A549 (cell line): ENCODE measurements around the gene COL11A2. TPM values are rescaled to one million over a fixed set of nuclear protein-coding genes. Genes with fewer than 3 reads are reported as not detected.

ENCODE experiments used
- BCL3 ChIP-seq: fragments of >200 bp; sonication (Bioruptor Twin); formaldehyde crosslinking; IDR thresholded peaks from 3 replicates; pipeline ENCODE4 v1.6.1; 2016
- BHLHE40 ChIP-seq: IDR thresholded peaks from 2 replicates; pipeline ENCODE4 v1.6.1; 2012; ENCODE audit warnings: low read depth, low read length, inconsistent platforms
- CBX2 ChIP-seq: fragments of 200-600 bp; sonication (generic); IDR thresholded peaks from 2 replicates; pipeline ENCODE4 v1.6.1; 2016; ENCODE audit warnings: low read depth, mild to moderate bottlenecking, borderline replicate concordance
- CBX8 ChIP-seq: fragments of 200-600 bp; sonication (generic); IDR thresholded peaks from 2 replicates; pipeline ENCODE4 v1.6.1; 2016
- CHD4 ChIP-seq: fragments of 200-600 bp; sonication (generic); IDR thresholded peaks from 2 replicates; pipeline ENCODE4 v1.6.1; 2016; ENCODE audit warnings: antibody characterized with exemption, mild to moderate bottlenecking, borderline replicate concordance
- E2F6 ChIP-seq: IDR thresholded peaks from 2 replicates; pipeline ENCODE4 v1.6.1; 2012; ENCODE audit warnings: low read depth, borderline replicate concordance
- EHF ChIP-seq: fragments of 250-450 bp; sonication (Bioruptor Pico); IDR thresholded peaks from 2 replicates; pipeline ENCODE4 v1.5.0; 2020; ENCODE audit warnings: mild to moderate bottlenecking
- EHMT2 ChIP-seq: fragments of 200-600 bp; sonication (generic); IDR thresholded peaks from 2 replicates; pipeline ENCODE4 v1.6.1; 2016; ENCODE audit warnings: antibody characterized with exemption, low read depth, mild to moderate bottlenecking, moderate library complexity
- ELK1 ChIP-seq: fragments of 150-350 bp; IDR thresholded peaks from 2 replicates; pipeline ENCODE4 v1.6.1; 2014; ENCODE audit warnings: low read depth, mild to moderate bottlenecking, low read length
- FOSB ChIP-seq: fragments of 250-450 bp; sonication (Bioruptor Pico); IDR thresholded peaks from 2 replicates; pipeline ENCODE4 v1.5.0; 2020; ENCODE audit warnings: mild to moderate bottlenecking, moderate library complexity
- FOSL2 ChIP-seq, 2 experiments: fragments of 450-650 bp in 1 of 2; fragments of >200 bp in 1 of 2; sonication (Bioruptor Twin) in 1 of 2; formaldehyde crosslinking; IDR thresholded peaks; 2 replicates each; pipeline versions ENCODE4 v1.5.0 to v1.6.1; 2016 to 2020; ENCODE audit warnings: mild to moderate bottlenecking in 1 of 2, moderate library complexity in 1 of 2
- FOXS1 ChIP-seq: fragments of 250-450 bp; sonication (Bioruptor Pico); IDR thresholded peaks from 2 replicates; pipeline ENCODE4 v1.5.0; 2020; ENCODE audit warnings: mild to moderate bottlenecking, moderate library complexity
- HDAC2 ChIP-seq: fragments of 200-600 bp; sonication (generic); IDR thresholded peaks from 2 replicates; pipeline ENCODE4 v1.6.1; 2016
- HES2 ChIP-seq: fragments of >200 bp; sonication (Bioruptor Twin); formaldehyde crosslinking; IDR thresholded peaks from 2 replicates; pipeline ENCODE4 v1.6.1; 2016
- HEYL ChIP-seq: fragments of 250-450 bp; sonication (Bioruptor Pico); IDR thresholded peaks from 2 replicates; pipeline ENCODE4 v1.8.0; 2021; ENCODE audit warnings: mild to moderate bottlenecking, moderate library complexity
- HOXB13 ChIP-seq: fragments of 250-450 bp; sonication (Bioruptor Pico); IDR thresholded peaks from 2 replicates; pipeline ENCODE4 v1.5.0; 2020; ENCODE audit warnings: low read depth, mild to moderate bottlenecking, moderate library complexity
- HOXB5 ChIP-seq: fragments of 250-450 bp; sonication (Bioruptor Pico); IDR thresholded peaks from 2 replicates; pipeline ENCODE4 v1.5.0; 2020; ENCODE audit warnings: mild to moderate bottlenecking, moderate library complexity
- JUN ChIP-seq, 2 experiments: fragments of >200 bp; sonication (Bioruptor Twin); formaldehyde crosslinking; IDR thresholded peaks; 2 replicates in 1 of 2; 3 replicates in 1 of 2; pipeline ENCODE4 v1.6.1; 2016 to 2017
- JUNB ChIP-seq: fragments of >200 bp; sonication (Bioruptor Twin); formaldehyde crosslinking; IDR thresholded peaks from 2 replicates; pipeline ENCODE4 v1.6.1; 2016
- KDM5A ChIP-seq: fragments of 200-600 bp; sonication (generic); IDR thresholded peaks from 2 replicates; pipeline ENCODE4 v1.6.1; 2016; ENCODE audit warnings: antibody characterized with exemption, mild to moderate bottlenecking
- MAFK ChIP-seq: fragments of 450-650 bp; IDR thresholded peaks from 2 replicates; pipeline ENCODE4 v1.6.1; 2014; ENCODE audit not compliant: partially characterized antibody
- MAX ChIP-seq: IDR thresholded peaks from 2 replicates; pipeline ENCODE4 v1.6.1; 2012
- MYC ChIP-seq: IDR thresholded peaks from 2 replicates; pipeline ENCODE4 v1.6.1; 2012; ENCODE audit warnings: mild to moderate bottlenecking, inconsistent platforms, low read length, improper control_type of control experiment, borderline replicate concordance
- NFE2L2 ChIP-seq: fragments of 150-350 bp; conservative IDR thresholded peaks from 2 replicates; pipeline ENCODE4 v1.6.1; 2014; ENCODE audit warnings: low read length
- NPAS2 ChIP-seq: fragments of 250-450 bp; sonication (Bioruptor Pico); IDR thresholded peaks from 2 replicates; pipeline ENCODE4 v1.8.0; 2022; ENCODE audit warnings: mild to moderate bottlenecking, moderate library complexity, borderline replicate concordance
- NR3C1 ChIP-seq: fragments of >200 bp; sonication (Bioruptor Twin); formaldehyde crosslinking; IDR thresholded peaks from 3 replicates; pipeline ENCODE4 v1.6.1; 2017
- POLR2AphosphoS2 ChIP-seq: conservative IDR thresholded peaks from 2 replicates; pipeline ENCODE4 v1.6.1; 2012; ENCODE audit warnings: low read length, improper control_type of control experiment, inconsistent platforms
- RAD21 ChIP-seq, 2 experiments: fragments of >200 bp in 1 of 2; sonication (Bioruptor Twin) in 1 of 2; formaldehyde crosslinking in 1 of 2; IDR thresholded peaks in 1 of 2; conservative IDR thresholded peaks in 1 of 2; 2 replicates in 1 of 2; 3 replicates in 1 of 2; pipeline ENCODE4 v1.6.1; 2012 to 2018; ENCODE audit warnings: inconsistent platforms in 1 of 2
- RARB ChIP-seq: fragments of 250-450 bp; sonication (Bioruptor Pico); IDR thresholded peaks from 2 replicates; pipeline ENCODE4 v1.8.0; 2021; ENCODE audit warnings: mild to moderate bottlenecking, moderate library complexity
- RCOR1 ChIP-seq: fragments of 150-350 bp; IDR thresholded peaks from 2 replicates; pipeline ENCODE4 v1.6.1; 2014; ENCODE audit warnings: antibody characterized with exemption, low read length, low read depth
- REST ChIP-seq: fragments of 200-600 bp; sonication (generic); IDR thresholded peaks from 2 replicates; pipeline ENCODE4 v1.6.1; 2016; ENCODE audit warnings: antibody characterized with exemption, mild to moderate bottlenecking, moderate library complexity
- RFX5 ChIP-seq: fragments of 450-650 bp; IDR thresholded peaks from 2 replicates; pipeline ENCODE4 v1.7.1; 2014; ENCODE audit warnings: antibody characterized with exemption, mild to moderate bottlenecking, moderate library complexity
- SMC3 ChIP-seq: fragments of >200 bp; sonication (Bioruptor Twin); formaldehyde crosslinking; IDR thresholded peaks from 3 replicates; pipeline ENCODE4 v1.6.1; 2018; ENCODE audit warnings: inconsistent platforms
- ZFP36 ChIP-seq: fragments of 450-650 bp; IDR thresholded peaks from 2 replicates; pipeline ENCODE4 v1.6.1; 2014; ENCODE audit warnings: borderline replicate concordance; ENCODE audit not compliant: partially characterized antibody
- ZNF302 ChIP-seq: fragments of 250-450 bp; sonication (Bioruptor Pico); IDR thresholded peaks from 2 replicates; pipeline ENCODE4 v1.9.0; 2021; ENCODE audit warnings: inconsistent platforms, mild to moderate bottlenecking, moderate library complexity
- ZSCAN20 ChIP-seq: fragments of 250-450 bp; sonication (Bioruptor Pico); IDR thresholded peaks from 2 replicates; pipeline ENCODE4 v1.8.0; 2022; ENCODE audit warnings: mild to moderate bottlenecking, moderate library complexity
- polyA plus RNA-seq, 4 experiments: library from polyadenylated mRNA; depleted of rRNA in 3 of 4; stranded (reverse); fragments of >200 nt; fragmentation: RNase III in 1 of 4; extraction: RNeasy Plus Mini Kit Qiagen cat#74134 plus additional on column Dnase treatment in 1 of 4; gene quantifications; 2 replicates in 3 of 4; 3 replicates in 1 of 4; pipeline ENCODE4 v1.2.3, GENCODE V29; 2011 to 2017

COL11A2 gene
- polyA plus RNA-seq, 2 of the 4 experiments (the other 2 are of a cell fraction): 0.66 to 1.3 TPM

GRCh38 chr6:33200219-33201146 is 8.2 kb upstream of the COL11A2 start, which contains the start of the genes RXRB and SLC39A7 (continued):
- no peak for TF ChIP-seq E2F6
- TF ChIP-seq RCOR1: no peak
- TF ChIP-seq ZFP36: no peak
- TF ChIP-seq MAFK: no peak
- no peak for TF ChIP-seq HEYL (CRISPR knock-in tag)
- TF ChIP-seq MAX: no peak
- TF ChIP-seq ZSCAN20 (CRISPR knock-in tag): no peak
- TF ChIP-seq CBX2: no peak
- no peak for TF ChIP-seq NPAS2 (CRISPR knock-in tag)
- TF ChIP-seq BHLHE40: no peak
- TF ChIP-seq BCL3: peak; percentile 11; the same call in 1 of the 3 replicates
- no peak for TF ChIP-seq FOXS1 (CRISPR knock-in tag)
- TF ChIP-seq RAD21 (conservative IDR thresholded peaks at IDR 0.05 in 1 of 2, IDR thresholded peaks at IDR 0.05 in 1 of 2): no peak
- peak; percentile 26; the same call in 1 of the 2 replicates for TF ChIP-seq KDM5A
- TF ChIP-seq FOSL2 (IDR thresholded peaks at IDR 0.05): no peak
- no peak for TF ChIP-seq FOSL2 (CRISPR knock-in tag; IDR thresholded peaks at IDR 0.05)
- TF ChIP-seq HOXB13 (CRISPR knock-in tag): no peak
- TF ChIP-seq RFX5: 0 out of 2 replicates have a peak, but pooled peaks have one; percentile 41
- no peak for TF ChIP-seq ELK1
- no peak for TF ChIP-seq CBX8
- no peak for TF ChIP-seq POLR2AphosphoS2
- no peak for TF ChIP-seq FOSB (CRISPR knock-in tag)
- no peak for TF ChIP-seq NR3C1
- TF ChIP-seq SMC3: no peak
- TF ChIP-seq MYC: no peak
- TF ChIP-seq HDAC2: no peak
- TF ChIP-seq REST: peak; percentile 92
- TF ChIP-seq JUNB: no peak
- TF ChIP-seq ZNF302 (CRISPR knock-in tag): no peak
- TF ChIP-seq HOXB5 (CRISPR knock-in tag): no peak
- TF ChIP-seq CHD4: no peak
- TF ChIP-seq EHMT2: no peak
- TF ChIP-seq JUN (IDR thresholded peaks at IDR 0.05): peak; percentile 40 to 76; a peak in 2 of 5 replicates
- no peak for TF ChIP-seq NFE2L2
- TF ChIP-seq RARB (CRISPR knock-in tag): no peak
- no peak for TF ChIP-seq HES2
- no peak for TF ChIP-seq EHF
- TF ChIP-seq, all 56 proteins: peak for 9
